ENCODE data around the gene EIF5. TPM values are rescaled to one million over a fixed set of nuclear protein-coding genes. Genes with fewer than 3 reads are reported as not detected.

Gene EIF5
- total and polyA plus RNA-seq, 2 of the 8 experiments (the other 6 are each of a cell fraction or from before 2014, with no cell fraction given): 179 to 323 TPM

DNA sequence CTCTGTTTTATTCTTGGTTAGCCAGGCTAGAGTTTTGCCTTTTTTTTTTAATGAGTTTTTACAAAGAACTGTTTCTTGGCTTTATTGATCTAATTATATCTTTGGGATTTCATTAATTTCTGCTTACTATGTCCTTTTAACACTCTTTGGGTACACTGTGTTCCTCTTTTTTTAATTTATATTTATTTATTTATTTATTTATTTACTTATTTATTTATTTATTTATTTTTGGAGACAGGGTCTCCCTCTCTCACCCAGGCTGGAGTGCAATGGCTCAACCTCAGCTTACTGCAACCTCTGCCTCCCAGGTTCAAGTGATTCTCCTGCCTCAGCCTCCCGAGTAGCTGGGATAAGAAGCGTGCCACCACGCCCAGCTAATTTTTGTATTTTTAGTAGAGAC lies 36.0 kb downstream of the EIF5 start:
- no peaks in the 10 kb centered on the region for H3K23me2 ChIP-seq (ENCODE audit: low read depth, low read length)
- no peak overlapping the region for H3K18ac ChIP-seq (ENCODE audit: extremely low read depth, low read length)
- H3K4ac ChIP-seq (replicated peaks; ENCODE audit: insufficient read length, low read depth, low read length): no peak overlapping the region
- no peak overlapping the region for H2BK5ac ChIP-seq (ENCODE audit: low read depth, low read length)
- DNase-seq (ENCODE audit: low read depth in 1 of 2, low spot score in 2 of 2) (no peak), FAIRE-seq (no peak)
- H2BK20ac ChIP-seq (ENCODE audit: low read length): no peak overlapping the region
- H3K27ac ChIP-seq (ENCODE audit: low read depth, low read length): no peak overlapping the region
- no peaks in the 10 kb centered on the region for H3K9me3 ChIP-seq (ENCODE audit: insufficient read depth in 2 of 2, low read depth in 1 of 2, low read length in 1 of 2)
- H3K36me3 ChIP-seq (ENCODE audit: control insufficient read depth in 2 of 4, insufficient read depth in 4 of 4, low read length in 3 of 4): no peaks in the 10 kb centered on the region
- ChIA-PET CTCF (ENCODE audit: partially characterized antibody) (interaction anchor here (0.7 to 2.3 kb wide), 6 partner anchors 21 to 153 kb away, joined by 3 to 6 read pairs (median 4); partner anchors contain the start of gene CKB), POLR2A (ENCODE audit: partially characterized antibody) (interaction anchor here (0.7 to 1.5 kb wide), 5 partner anchors 13 to 46 kb away, joined by 3 read pairs; partner anchors contain the start of gene EIF5)
- no peak overlapping the region for H4K91ac ChIP-seq (replicated peaks; ENCODE audit: insufficient read length, low read length)
- no peak overlapping the region for H2AK5ac ChIP-seq (ENCODE audit: low read depth, low read length)
- no peak overlapping the region for H3K56ac ChIP-seq (replicated peaks; ENCODE audit: insufficient read length, low read depth, low read length)
- TF ChIP-seq TAF1 (IDR thresholded peaks at IDR 0.05; ENCODE audit: low read depth, low read length) (no peak), CEBPB (IDR thresholded peaks at IDR 0.05; ENCODE audit: low read depth, low read length) (no peak)
- TF ChIP-seq, protein P1, sequence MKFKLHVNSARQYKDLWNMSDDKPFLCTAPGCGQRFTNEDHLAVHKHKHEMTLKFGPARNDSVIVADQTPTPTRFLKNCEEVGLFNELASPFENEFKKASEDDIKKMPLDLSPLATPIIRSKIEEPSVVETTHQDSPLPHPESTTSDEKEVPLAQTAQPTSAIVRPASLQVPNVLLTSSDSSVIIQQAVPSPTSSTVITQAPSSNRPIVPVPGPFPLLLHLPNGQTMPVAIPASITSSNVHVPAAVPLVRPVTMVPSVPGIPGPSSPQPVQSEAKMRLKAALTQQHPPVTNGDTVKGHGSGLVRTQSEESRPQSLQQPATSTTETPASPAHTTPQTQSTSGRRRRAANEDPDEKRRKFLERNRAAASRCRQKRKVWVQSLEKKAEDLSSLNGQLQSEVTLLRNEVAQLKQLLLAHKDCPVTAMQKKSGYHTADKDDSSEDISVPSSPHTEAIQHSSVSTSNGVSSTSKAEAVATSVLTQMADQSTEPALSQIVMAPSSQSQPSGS (IDR thresholded peaks at IDR 0.05; ENCODE audit: low read length): no peak
- H3K79me1 ChIP-seq (ENCODE audit: low read depth, low read length): no peaks in the 10 kb centered on the region
- no peak overlapping the region for H3K9ac ChIP-seq (replicated peaks in 1 of 4; ENCODE audit: extremely low read depth in 1 of 4, low read depth in 3 of 4, low read length in 3 of 4)
- H4K20me1 ChIP-seq (replicated peaks in 1 of 2; ENCODE audit: control insufficient read depth in 1 of 2, insufficient read depth in 2 of 2, low read length in 2 of 2): no peaks in the 10 kb centered on the region
- H3K4me1 ChIP-seq (replicated peaks in 1 of 4; ENCODE audit: control insufficient read depth in 3 of 4, insufficient read depth in 4 of 4, low read length in 3 of 4): peaks cover 0 to 3% (median 2%) of the 10 kb centered on the region in 4 experiments; a peak in 2 of 7 replicates
- H3K14ac ChIP-seq (ENCODE audit: insufficient read length): no peak overlapping the region
- H2BK12ac ChIP-seq (ENCODE audit: low read depth, low read length): no peak overlapping the region
- H4K8ac ChIP-seq (ENCODE audit: extremely low read depth, insufficient read depth, low read length): no peak overlapping the region
- H3K23ac ChIP-seq (ENCODE audit: insufficient read length): no peak overlapping the region
- no peak overlapping the region for H4K5ac ChIP-seq (ENCODE audit: insufficient read length, low read depth, low read length)
- no peaks in the 10 kb centered on the region for H3K27me3 ChIP-seq (replicated peaks in 1 of 4; ENCODE audit: control insufficient read depth in 3 of 4, extremely low read depth in 1 of 4, insufficient read depth in 3 of 4, low read length in 3 of 4)
- H2BK120ac ChIP-seq (replicated peaks; ENCODE audit: low read depth, low read length): no peak overlapping the region
- WGBS, 2 experiments (ENCODE audit: extremely low coverage in 1 of 2, insufficient coverage in 1 of 2, insufficient read length in 1 of 2, insufficient replicate concordance in 2 of 2, low coverage in 1 of 2, low lambda C conversion rate in 2 of 2, missing lambda C conversion rate in 1 of 2): 82% methylated on average over 3 of the region's 3 CpGs; no CpG with 5 or more reads in 1 of the 2 experiments
- H2AFZ ChIP-seq (ENCODE audit: low read length): no peak overlapping the region
- H3K79me2 ChIP-seq (ENCODE audit: control insufficient read depth in 1 of 2, insufficient read depth in 2 of 2, low read length in 2 of 2): no peaks in the 10 kb centered on the region
- no peak overlapping the region for H3K4me2 ChIP-seq (ENCODE audit: insufficient read depth in 1 of 2, low read depth in 2 of 2, low read length in 2 of 2)
- no peak overlapping the region for H3K4me3 ChIP-seq (ENCODE audit: extremely low read depth in 1 of 4, insufficient read depth in 2 of 4, low read depth in 3 of 4, low read length in 4 of 4)
- H2BK15ac ChIP-seq (ENCODE audit: low read length): no peak overlapping the region
